Activated effector memory CD4-positive, alpha-beta T cell treated with anti-CD3 and anti-CD28 coated beads, Interleukin-2, amount 50 U/mL, for 16 hours (primary cell): Measurements from ENCODE around the gene CCL28.

ENCODE experiments used
- DNase-seq: peaks from one replicate; pipeline ENCODE4 v3.0.0-alpha.2; 2020

CCL28 gene

GRCh38 chr5:43354774-43355173 is 57.4 kb downstream of the CCL28 start:
- no peak for DNase-seq

GRCh38 chr5:43353668-43354067 is 58.5 kb downstream of the CCL28 start:
- DNase-seq, result no peak

GRCh38 chr5:43352915-43353314 is 59.3 kb downstream of the CCL28 start:
- no peak for DNase-seq

- DNase-seq, result no peak
These were observed 60.1 kb downstream of the CCL28 start for GRCh38 chr5:43352131-43352530.

GRCh38 chr5:43348861-43349363 is 63.3 kb downstream of the CCL28 start:
- no peak for DNase-seq

- no peak for DNase-seq
These were observed 64.0 kb downstream of the CCL28 start for GRCh38 chr5:43348207-43348606.

GRCh38 chr5:43338862-43339261 is 73.3 kb downstream of the CCL28 start:
- no peak for DNase-seq

GRCh38 chr5:43336159-43336558 is 76.0 kb downstream of the CCL28 start:
- DNase-seq, result no peak

- no peak for DNase-seq
These were observed 76.5 kb downstream of the CCL28 start for GRCh38 chr5:43335681-43336080.

- no peak for DNase-seq
These were observed 79.8 kb downstream of the CCL28 start for GRCh38 chr5:43332401-43332800.
